Neural cell (in vitro differentiated cells): ENCODE data around the gene RAE1.

Source experiments
- EP300 ChIP-seq: fragments of 450-650 bp; conservative IDR thresholded peaks from 2 replicates; pipeline ENCODE4 v1.6.1; 2014; ENCODE audit warnings: antibody characterized with exemption, mild to moderate bottlenecking, moderate library complexity; ENCODE audit not compliant: poor library complexity, severe bottlenecking
- EZH2 ChIP-seq: fragments of 200-600, 300-800 bp; shearing (Covaris generic), sonication (generic); IDR thresholded peaks from 2 replicates; pipeline ENCODE4 v1.6.1; 2014; ENCODE audit warnings: antibody characterized with exemption, low read length, borderline replicate concordance, mild to moderate bottlenecking; ENCODE audit not compliant: insufficient read depth, poor library complexity, severe bottlenecking
- MXI1 ChIP-seq: fragments of 450-650 bp; conservative IDR thresholded peaks from 2 replicates; pipeline ENCODE4 v1.6.1; 2014; ENCODE audit warnings: antibody characterized with exemption, mild to moderate bottlenecking; ENCODE audit not compliant: poor library complexity, severe bottlenecking
- POLR2AphosphoS5 ChIP-seq: IDR thresholded peaks from 2 replicates; pipeline ENCODE4 v1.6.1; 2012
- RAD21 ChIP-seq: fragments of 450-650 bp; conservative IDR thresholded peaks from 2 replicates; pipeline ENCODE4 v1.6.1; 2014; ENCODE audit warnings: antibody characterized with exemption, mild to moderate bottlenecking, moderate library complexity
- SMC3 ChIP-seq: fragments of 450-650 bp; conservative IDR thresholded peaks from 2 replicates; pipeline ENCODE4 v1.6.1; 2014; ENCODE audit warnings: antibody characterized with exemption, mild to moderate bottlenecking, moderate library complexity; ENCODE audit not compliant: poor library complexity
- TAF1 ChIP-seq: IDR thresholded peaks from 2 replicates; pipeline ENCODE4 v1.6.1; 2012; ENCODE audit warnings: low read depth
- TF ChIP-seq, protein P1 (sequence below): fragments of 450-650 bp; IDR thresholded peaks from 2 replicates; pipeline ENCODE4 v1.5.1; 2014; ENCODE audit warnings: antibody characterized with exemption, mild to moderate bottlenecking, moderate library complexity; ENCODE audit not compliant: poor library complexity, severe bottlenecking
- TF ChIP-seq, protein P2 (sequence below): IDR thresholded peaks from 2 replicates; pipeline ENCODE4 v1.6.1; 2012; ENCODE audit warnings: borderline replicate concordance

DNA sequence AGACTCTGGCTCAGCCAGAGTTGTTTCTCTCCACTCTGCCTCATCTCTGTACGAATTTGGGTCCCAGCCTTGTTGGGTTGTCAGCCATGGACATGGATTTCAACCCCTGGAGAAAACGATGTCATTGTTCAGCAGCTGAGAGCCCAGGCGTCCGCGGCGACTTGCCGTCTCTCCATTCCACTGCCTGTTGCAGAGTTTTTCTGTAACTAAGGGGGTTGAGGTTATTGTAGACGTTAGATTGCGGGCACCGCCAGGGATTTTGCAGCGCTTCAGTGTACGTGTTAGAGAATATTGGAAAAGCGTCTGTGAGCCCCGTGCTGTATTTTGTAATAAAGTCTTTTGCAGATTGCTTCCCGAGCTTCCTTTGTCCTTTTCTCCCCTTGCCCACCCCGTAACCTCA lies 27.1 kb downstream of the RAE1 start:
- TF ChIP-seq SMC3 (no peak), EP300 (no peak), MXI1 (no peak), POLR2AphosphoS5 (no peak), TAF1 (no peak), RAD21 (no peak), EZH2 (no peak)
- TF ChIP-seq, protein P1, sequence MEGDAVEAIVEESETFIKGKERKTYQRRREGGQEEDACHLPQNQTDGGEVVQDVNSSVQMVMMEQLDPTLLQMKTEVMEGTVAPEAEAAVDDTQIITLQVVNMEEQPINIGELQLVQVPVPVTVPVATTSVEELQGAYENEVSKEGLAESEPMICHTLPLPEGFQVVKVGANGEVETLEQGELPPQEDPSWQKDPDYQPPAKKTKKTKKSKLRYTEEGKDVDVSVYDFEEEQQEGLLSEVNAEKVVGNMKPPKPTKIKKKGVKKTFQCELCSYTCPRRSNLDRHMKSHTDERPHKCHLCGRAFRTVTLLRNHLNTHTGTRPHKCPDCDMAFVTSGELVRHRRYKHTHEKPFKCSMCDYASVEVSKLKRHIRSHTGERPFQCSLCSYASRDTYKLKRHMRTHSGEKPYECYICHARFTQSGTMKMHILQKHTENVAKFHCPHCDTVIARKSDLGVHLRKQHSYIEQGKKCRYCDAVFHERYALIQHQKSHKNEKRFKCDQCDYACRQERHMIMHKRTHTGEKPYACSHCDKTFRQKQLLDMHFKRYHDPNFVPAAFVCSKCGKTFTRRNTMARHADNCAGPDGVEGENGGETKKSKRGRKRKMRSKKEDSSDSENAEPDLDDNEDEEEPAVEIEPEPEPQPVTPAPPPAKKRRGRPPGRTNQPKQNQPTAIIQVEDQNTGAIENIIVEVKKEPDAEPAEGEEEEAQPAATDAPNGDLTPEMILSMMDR, result no peak
- TF ChIP-seq, protein P2, sequence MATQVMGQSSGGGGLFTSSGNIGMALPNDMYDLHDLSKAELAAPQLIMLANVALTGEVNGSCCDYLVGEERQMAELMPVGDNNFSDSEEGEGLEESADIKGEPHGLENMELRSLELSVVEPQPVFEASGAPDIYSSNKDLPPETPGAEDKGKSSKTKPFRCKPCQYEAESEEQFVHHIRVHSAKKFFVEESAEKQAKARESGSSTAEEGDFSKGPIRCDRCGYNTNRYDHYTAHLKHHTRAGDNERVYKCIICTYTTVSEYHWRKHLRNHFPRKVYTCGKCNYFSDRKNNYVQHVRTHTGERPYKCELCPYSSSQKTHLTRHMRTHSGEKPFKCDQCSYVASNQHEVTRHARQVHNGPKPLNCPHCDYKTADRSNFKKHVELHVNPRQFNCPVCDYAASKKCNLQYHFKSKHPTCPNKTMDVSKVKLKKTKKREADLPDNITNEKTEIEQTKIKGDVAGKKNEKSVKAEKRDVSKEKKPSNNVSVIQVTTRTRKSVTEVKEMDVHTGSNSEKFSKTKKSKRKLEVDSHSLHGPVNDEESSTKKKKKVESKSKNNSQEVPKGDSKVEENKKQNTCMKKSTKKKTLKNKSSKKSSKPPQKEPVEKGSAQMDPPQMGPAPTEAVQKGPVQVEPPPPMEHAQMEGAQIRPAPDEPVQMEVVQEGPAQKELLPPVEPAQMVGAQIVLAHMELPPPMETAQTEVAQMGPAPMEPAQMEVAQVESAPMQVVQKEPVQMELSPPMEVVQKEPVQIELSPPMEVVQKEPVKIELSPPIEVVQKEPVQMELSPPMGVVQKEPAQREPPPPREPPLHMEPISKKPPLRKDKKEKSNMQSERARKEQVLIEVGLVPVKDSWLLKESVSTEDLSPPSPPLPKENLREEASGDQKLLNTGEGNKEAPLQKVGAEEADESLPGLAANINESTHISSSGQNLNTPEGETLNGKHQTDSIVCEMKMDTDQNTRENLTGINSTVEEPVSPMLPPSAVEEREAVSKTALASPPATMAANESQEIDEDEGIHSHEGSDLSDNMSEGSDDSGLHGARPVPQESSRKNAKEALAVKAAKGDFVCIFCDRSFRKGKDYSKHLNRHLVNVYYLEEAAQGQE, result no peak
